ENCODE results near the gene MTMR8.
A peak's percentile ranks its signal among the peaks of the same experiment; 100 is the strongest.

MTMR8 gene

GRCh38 chrX:64306712-64307111, 88.5 kb downstream of the MTMR8 start:
- DNase-seq (ENCODE audit: low spot score): no peak

- DNase-seq (ENCODE audit: low spot score): no peak
These were observed 104.1 kb downstream of the MTMR8 start for GRCh38 chrX:64291123-64291522.

- peak; percentile 25 for DNase-seq (ENCODE audit: low spot score)
These were observed 130.0 kb downstream of the MTMR8 start for GRCh38 chrX:64265265-64265664.

- no peak for DNase-seq (ENCODE audit: low spot score)
These were observed 164.9 kb downstream of the MTMR8 start, which contains the start of gene ASB12 for GRCh38 chrX:64230123-64230970. ASB12 (minus strand) TSS chrX:64230607; CDS start chrX:64225650, 4,957 bp downstream.

- DNase-seq (ENCODE audit: low spot score): peak; percentile 4
These were observed 166.1 kb downstream of the MTMR8 start for GRCh38 chrX:64229154-64229553.
